Transverse colon (tissue), 4 donors: ENCODE data around the gene GMDS. TPM values are rescaled to one million over a fixed set of nuclear protein-coding genes. Genes with fewer than 3 reads are reported as not detected.

ENCODE experiments used
- DNase-seq: peaks from one replicate; pipeline ENCODE4 v3.0.0-alpha.2; 2019
- H3K27ac ChIP-seq, 4 donors: fragments of 200-600 bp; sonication (generic); 2 replicates each; pipeline ENCODE4 v1.5.1; 2016 to 2018; ENCODE audit warnings: inconsistent platforms in 4 of 4
- H3K27me3 ChIP-seq: fragments of 200-600 bp; sonication (generic); 2 replicates; pipeline ENCODE4 v1.5.1; 2017; ENCODE audit warnings: inconsistent platforms
- H3K36me3 ChIP-seq, 4 donors: fragments of 200-600 bp; sonication (generic); 2 replicates each; pipeline ENCODE4 v1.5.1; 2017 to 2019; ENCODE audit warnings: inconsistent platforms in 4 of 4
- H3K4me1 ChIP-seq, 4 donors: fragments of 200-600 bp; sonication (generic); 2 replicates each; pipeline ENCODE4 v1.5.1; 2017 to 2020; ENCODE audit warnings: inconsistent platforms in 4 of 4
- H3K4me3 ChIP-seq, 4 donors: fragments of 200-600 bp; sonication (generic); 1 replicate in 1 of 4; 2 replicates in 3 of 4; pipeline versions ENCODE4 v1.5.1 to v1.6.1; 2017 to 2019; ENCODE audit warnings: inconsistent platforms in 4 of 4
- H3K9me3 ChIP-seq, 2 donors: fragments of 200-600 bp; sonication (generic); 2 replicates each; pipeline ENCODE4 v1.5.1; 2017 to 2019; ENCODE audit warnings: inconsistent platforms in 2 of 2
- EP300 ChIP-seq: sonication (generic); formaldehyde crosslinking; IDR thresholded peaks from one replicate; pipeline ENCODE4 v1.6.1; 2017; ENCODE audit warnings: antibody characterized with exemption, low read depth
- POLR2A ChIP-seq: fragments of 450-650 bp; IDR thresholded peaks from one replicate; pipeline ENCODE4 v1.6.1; 2016; ENCODE audit warnings: antibody characterized with exemption, mild to moderate bottlenecking, moderate library complexity
- POLR2AphosphoS5 ChIP-seq, 3 donors: sonication (generic); formaldehyde crosslinking; IDR thresholded peaks; one replicate each; pipeline ENCODE4 v1.6.1; 2016; ENCODE audit warnings: antibody characterized with exemption in 3 of 3
- WGBS, 2 donors: methylation state at CpG; one replicate each; pipeline ENCODE4 v1.1.5; 2018; ENCODE audit warnings: low coverage in 1 of 2; 5-methylcytosine and 5-hydroxymethylcytosine counted together
- in situ Hi-C, 4 donors: fragments of 200-750 bp; cut with MboI; loops; one replicate each; pipeline versions ENCODE4 v1.15.0 to v1.15.1; 2017; ENCODE audit warnings: low sequenced_read_pairs in 3 of 4, low pct_ligation_motif_present in 1 of 4, low pct_unique_long_range_greater_than_20kb in 1 of 4
- intact Hi-C: fragments of 100-400 bp; cut with DNase I; formaldehyde crosslinking; loops from one replicate; pipeline ENCODE4 v1.15.1; 2023; ENCODE audit warnings: low total_unique reads
- total RNA-seq, 4 donors: library from RNA; depleted of rRNA; stranded (reverse); fragments of >200 nt; gene quantifications; one replicate each; pipeline ENCODE4 v1.1.0, GENCODE V29; 2016
- TF ChIP-seq, protein P1 (sequence below), 5 experiments: fragments of 200-600 bp in 3 of 5; fragments of 450-650 bp in 2 of 5; sonication (generic) in 3 of 5; IDR thresholded peaks; 1 replicate in 2 of 5; 2 replicates in 3 of 5; pipeline ENCODE4 v1.5.1; 2016 to 2017; ENCODE audit warnings: antibody characterized with exemption in 5 of 5, inconsistent platforms in 3 of 5, mild to moderate bottlenecking in 2 of 5, moderate library complexity in 1 of 5

GMDS gene
- total RNA-seq, 4 donors from 2014 or later = 66.2 to 546 (median 102) TPM

DNA sequence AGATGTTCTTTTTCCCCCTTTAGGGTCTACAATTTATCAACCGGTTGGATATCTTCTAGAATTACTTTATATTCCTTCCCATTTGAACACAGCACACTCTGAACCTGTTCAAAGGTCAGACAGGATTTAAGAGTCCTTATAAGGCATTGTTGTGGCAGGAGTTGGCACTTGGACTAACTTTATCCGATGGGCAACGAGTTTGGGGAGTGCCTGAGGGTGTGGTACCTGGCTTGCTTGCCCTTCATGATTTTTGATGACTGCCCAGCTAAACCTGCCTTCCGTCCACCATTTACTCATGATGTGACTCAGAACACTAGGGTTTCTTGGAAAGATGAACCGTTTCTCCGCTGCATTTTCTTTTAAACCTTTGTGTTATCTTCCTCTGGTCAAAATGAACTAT is 350.5 kb downstream of the GMDS start:
- TF ChIP-seq POLR2AphosphoS5 (IDR thresholded peaks at IDR 0.05) (peak in 1 of 3 donors; percentile 39), POLR2A (no peak)
- WGBS, 2 donors = 66 to 70% methylated on average over 3 to 6 of the region's 6 CpGs
- Histone ChIP-seq H3K9me3 (no peaks in the 10 kb centered on the region), H3K36me3 (no peaks in the 10 kb centered on the region), H3K27me3 (no peaks in the 10 kb centered on the region), H3K27ac (peak overlapping the region in 3 of 4 donors; percentile 5 to 39 (median 11)), H3K4me3 (no peak overlapping the region), H3K4me1 (peaks cover 0 to 13% (median 0%) of the 10 kb centered on the region in 4 donors)
- intact Hi-C loops (no loop called here), in situ Hi-C loops (no loop called here)
- DNase-seq = peak; percentile 69

GRCh38 chr6:1893470-1894130 is 351.8 kb downstream of the GMDS start:
- 77 to 84% methylated on average over 8 to 11 of the region's 11 CpGs for WGBS, 2 donors
- in situ Hi-C loops = no loop called here
- H3K9me3 ChIP-seq = no peaks in the 10 kb centered on the region
- peaks cover 0 to 13% (median 0%) of the 10 kb centered on the region in 4 donors for H3K4me1 ChIP-seq
- no peak overlapping the region for H3K4me3 ChIP-seq
- no peaks in the 10 kb centered on the region for H3K27me3 ChIP-seq
- intact Hi-C loops = no loop called here
- DNase-seq = no peak
- H3K27ac ChIP-seq = no peak overlapping the region
- TF ChIP-seq, protein P1, sequence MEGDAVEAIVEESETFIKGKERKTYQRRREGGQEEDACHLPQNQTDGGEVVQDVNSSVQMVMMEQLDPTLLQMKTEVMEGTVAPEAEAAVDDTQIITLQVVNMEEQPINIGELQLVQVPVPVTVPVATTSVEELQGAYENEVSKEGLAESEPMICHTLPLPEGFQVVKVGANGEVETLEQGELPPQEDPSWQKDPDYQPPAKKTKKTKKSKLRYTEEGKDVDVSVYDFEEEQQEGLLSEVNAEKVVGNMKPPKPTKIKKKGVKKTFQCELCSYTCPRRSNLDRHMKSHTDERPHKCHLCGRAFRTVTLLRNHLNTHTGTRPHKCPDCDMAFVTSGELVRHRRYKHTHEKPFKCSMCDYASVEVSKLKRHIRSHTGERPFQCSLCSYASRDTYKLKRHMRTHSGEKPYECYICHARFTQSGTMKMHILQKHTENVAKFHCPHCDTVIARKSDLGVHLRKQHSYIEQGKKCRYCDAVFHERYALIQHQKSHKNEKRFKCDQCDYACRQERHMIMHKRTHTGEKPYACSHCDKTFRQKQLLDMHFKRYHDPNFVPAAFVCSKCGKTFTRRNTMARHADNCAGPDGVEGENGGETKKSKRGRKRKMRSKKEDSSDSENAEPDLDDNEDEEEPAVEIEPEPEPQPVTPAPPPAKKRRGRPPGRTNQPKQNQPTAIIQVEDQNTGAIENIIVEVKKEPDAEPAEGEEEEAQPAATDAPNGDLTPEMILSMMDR (IDR thresholded peaks at IDR 0.05) = no peak
- TF ChIP-seq POLR2A (no peak), POLR2AphosphoS5 (IDR thresholded peaks at IDR 0.05) (no peak), EP300 (no peak)
- H3K36me3 ChIP-seq = no peaks in the 10 kb centered on the region

DNA sequence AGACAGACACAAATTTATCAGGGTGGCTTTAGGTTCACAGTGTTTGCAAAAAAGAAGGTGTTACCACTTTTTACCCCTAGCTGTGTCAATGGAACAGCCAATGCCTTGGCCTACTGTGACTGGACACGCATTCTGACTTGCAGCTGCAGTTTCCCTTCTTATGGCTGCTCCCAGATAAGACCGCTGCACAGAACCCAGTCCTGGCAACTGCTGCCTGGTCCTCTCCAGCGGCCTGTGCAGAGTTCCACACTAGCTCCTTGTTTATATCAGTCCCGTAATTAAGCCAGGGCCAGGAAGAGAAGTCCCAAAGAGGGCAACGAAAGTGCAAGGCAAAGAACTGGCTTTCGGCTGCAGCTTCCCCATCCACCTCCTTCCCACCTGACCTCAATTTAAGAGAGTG is 352.7 kb downstream of the GMDS start:
- no peak for DNase-seq
- TF ChIP-seq POLR2A (no peak), POLR2AphosphoS5 (IDR thresholded peaks at IDR 0.05) (no peak), EP300 (no peak)
- TF ChIP-seq, protein P1 (IDR thresholded peaks at IDR 0.05) = no peak
- Histone ChIP-seq H3K27me3 (no peaks in the 10 kb centered on the region), H3K4me3 (no peak overlapping the region), H3K9me3 (no peaks in the 10 kb centered on the region), H3K27ac (no peak overlapping the region), H3K36me3 (no peaks in the 10 kb centered on the region), H3K4me1 (peaks cover 0 to 13% (median 0%) of the 10 kb centered on the region in 4 donors)
- intact Hi-C loops (no loop called here), in situ Hi-C loops (no loop called here)
- WGBS, 2 donors = 88 to 92% methylated on average over 5 to 6 of the region's 6 CpGs

DNA sequence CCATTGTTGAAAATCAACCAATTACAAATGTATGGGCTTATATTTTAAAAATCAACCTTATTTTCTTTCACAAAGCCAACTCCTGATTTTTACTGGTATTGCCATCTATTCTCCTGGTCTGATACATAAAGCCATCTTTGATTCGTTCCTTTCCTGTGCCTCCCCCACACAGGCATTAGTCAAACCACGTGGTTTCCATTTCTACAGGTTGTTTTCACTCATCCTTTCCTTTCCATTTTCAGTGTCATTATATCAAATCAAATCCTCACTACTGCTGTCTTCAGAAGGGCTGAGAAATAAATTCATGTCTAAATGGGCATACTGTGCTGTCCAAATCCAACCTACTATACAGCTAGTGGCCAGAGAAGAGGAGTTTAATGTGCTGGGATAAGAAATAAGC is 354.4 kb downstream of the GMDS start:
- in situ Hi-C loops = no loop called here
- Histone ChIP-seq H3K4me3 (no peak overlapping the region), H3K36me3 (no peaks in the 10 kb centered on the region), H3K27me3 (no peaks in the 10 kb centered on the region), H3K27ac (no peak overlapping the region), H3K4me1 (peaks cover 0 to 10% (median 0%) of the 10 kb centered on the region in 4 donors), H3K9me3 (no peaks in the 10 kb centered on the region)
- intact Hi-C loops = no loop called here
- 80 to 83% methylated on average over 2 of the region's 2 CpGs for WGBS, 2 donors
- TF ChIP-seq, protein P1 (IDR thresholded peaks at IDR 0.05) = no peak
- TF ChIP-seq POLR2A (no peak), POLR2AphosphoS5 (IDR thresholded peaks at IDR 0.05) (no peak), EP300 (no peak)
- no peak for DNase-seq

- H3K27ac ChIP-seq = no peak overlapping the region
- no peaks in the 10 kb centered on the region for H3K9me3 ChIP-seq
- no peaks in the 10 kb centered on the region for H3K27me3 ChIP-seq
- DNase-seq = no peak
- intact Hi-C loops (no loop called here), in situ Hi-C loops (no loop called here)
- H3K36me3 ChIP-seq = no peaks in the 10 kb centered on the region
- 89 to 92% methylated on average over 8 of the region's 8 CpGs for WGBS, 2 donors
- peaks cover 0 to under 1% (median 0%) of the 10 kb centered on the region in 4 donors for H3K4me1 ChIP-seq
- TF ChIP-seq POLR2A = no peak
- TF ChIP-seq POLR2AphosphoS5 (IDR thresholded peaks at IDR 0.05) = no peak
- no peak for TF ChIP-seq EP300
- TF ChIP-seq, protein P1 (IDR thresholded peaks at IDR 0.05) = no peak
- H3K4me3 ChIP-seq = no peak overlapping the region
These were observed 355.3 kb downstream of the GMDS start for GRCh38 chr6:1890071-1890470.
